GM06990 (cell line): Measurements from ENCODE around the gene METTL17.
"Not testable (repeated sequence)": the region's sequence is repeated elsewhere in the genome, so short reads cannot be mapped to it uniquely, and the experiment has no call there.

Experiments
- DNase-seq: peaks from one replicate; pipeline ENCODE4 v3.0.0-alpha.2; 2011; ENCODE audit not compliant: insufficient read length; ENCODE audit errors: extremely low read depth
- H3K27me3 ChIP-seq: replicated peaks from 2 replicates; pipeline ENCODE4 v1.6.0; 2011; ENCODE audit warnings: low read length; ENCODE audit not compliant: control insufficient read depth, insufficient read depth
- H3K36me3 ChIP-seq: 2 replicates; pipeline ENCODE4 v1.5.1; 2011; ENCODE audit warnings: low read length; ENCODE audit not compliant: control insufficient read depth, insufficient read depth
- H3K4me3 ChIP-seq: replicated peaks from 2 replicates; pipeline ENCODE4 v1.5.1; 2011; ENCODE audit warnings: low read depth, mild to moderate bottlenecking, control low read depth, low read length
- TF ChIP-seq, protein P1 (sequence below): IDR thresholded peaks from 2 replicates; pipeline ENCODE4 v1.5.1; 2011; ENCODE audit warnings: low read length, control low read depth, mild to moderate bottlenecking, inconsistent platforms; ENCODE audit not compliant: insufficient read depth, poor library complexity, severe bottlenecking

Gene METTL17, protein sequence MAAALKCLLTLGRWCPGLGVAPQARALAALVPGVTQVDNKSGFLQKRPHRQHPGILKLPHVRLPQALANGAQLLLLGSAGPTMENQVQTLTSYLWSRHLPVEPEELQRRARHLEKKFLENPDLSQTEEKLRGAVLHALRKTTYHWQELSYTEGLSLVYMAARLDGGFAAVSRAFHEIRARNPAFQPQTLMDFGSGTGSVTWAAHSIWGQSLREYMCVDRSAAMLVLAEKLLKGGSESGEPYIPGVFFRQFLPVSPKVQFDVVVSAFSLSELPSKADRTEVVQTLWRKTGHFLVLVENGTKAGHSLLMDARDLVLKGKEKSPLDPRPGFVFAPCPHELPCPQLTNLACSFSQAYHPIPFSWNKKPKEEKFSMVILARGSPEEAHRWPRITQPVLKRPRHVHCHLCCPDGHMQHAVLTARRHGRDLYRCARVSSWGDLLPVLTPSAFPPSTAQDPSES

GRCh38 chr14:20989787-20990600 is at the start of gene METTL17:
Gene METTL17 (plus strand): TSS chr14:20989980. CDS start chr14:20990003, 23 bp downstream.
- Histone ChIP-seq H3K4me3 (peak within 1 kb of the TSS; percentile 94), H3K27me3 (no peaks in the 10 kb centered on the region), H3K36me3 (peaks cover 13% of the 10 kb centered on the region)
- peak; percentile 87 for DNase-seq
- TF ChIP-seq, protein P1, sequence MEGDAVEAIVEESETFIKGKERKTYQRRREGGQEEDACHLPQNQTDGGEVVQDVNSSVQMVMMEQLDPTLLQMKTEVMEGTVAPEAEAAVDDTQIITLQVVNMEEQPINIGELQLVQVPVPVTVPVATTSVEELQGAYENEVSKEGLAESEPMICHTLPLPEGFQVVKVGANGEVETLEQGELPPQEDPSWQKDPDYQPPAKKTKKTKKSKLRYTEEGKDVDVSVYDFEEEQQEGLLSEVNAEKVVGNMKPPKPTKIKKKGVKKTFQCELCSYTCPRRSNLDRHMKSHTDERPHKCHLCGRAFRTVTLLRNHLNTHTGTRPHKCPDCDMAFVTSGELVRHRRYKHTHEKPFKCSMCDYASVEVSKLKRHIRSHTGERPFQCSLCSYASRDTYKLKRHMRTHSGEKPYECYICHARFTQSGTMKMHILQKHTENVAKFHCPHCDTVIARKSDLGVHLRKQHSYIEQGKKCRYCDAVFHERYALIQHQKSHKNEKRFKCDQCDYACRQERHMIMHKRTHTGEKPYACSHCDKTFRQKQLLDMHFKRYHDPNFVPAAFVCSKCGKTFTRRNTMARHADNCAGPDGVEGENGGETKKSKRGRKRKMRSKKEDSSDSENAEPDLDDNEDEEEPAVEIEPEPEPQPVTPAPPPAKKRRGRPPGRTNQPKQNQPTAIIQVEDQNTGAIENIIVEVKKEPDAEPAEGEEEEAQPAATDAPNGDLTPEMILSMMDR: peak; percentile 61

DNA sequence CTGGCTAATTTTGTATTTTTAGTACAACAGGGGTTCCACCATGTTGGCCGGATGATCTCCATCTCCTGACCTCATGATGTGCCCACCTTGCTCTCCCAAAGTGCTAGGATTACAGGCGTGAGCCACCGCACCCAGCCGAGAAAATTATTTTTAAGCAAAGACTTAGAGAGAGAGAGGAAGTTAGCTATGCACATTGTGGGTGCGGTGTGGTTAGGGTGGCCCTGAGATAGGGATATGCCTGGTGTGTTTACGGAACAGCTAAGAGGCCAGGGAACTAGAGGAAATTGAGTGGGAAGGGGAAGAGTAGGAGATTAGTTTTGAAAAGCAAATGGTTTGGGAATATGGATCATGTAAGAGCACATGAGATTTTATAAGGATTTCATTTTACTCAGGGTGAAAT is 44.6 kb upstream of the METTL17 start:
- not testable (repeated sequence) for H3K4me3 ChIP-seq, H3K27me3 ChIP-seq, DNase-seq, H3K36me3 ChIP-seq

- not testable (repeated sequence) for H3K36me3 ChIP-seq, H3K27me3 ChIP-seq, DNase-seq, H3K4me3 ChIP-seq
Measured at GRCh38 chr14:20946707-20947106, 43.1 kb upstream of the METTL17 start.

- H3K36me3 ChIP-seq, H3K27me3 ChIP-seq, H3K4me3 ChIP-seq, DNase-seq: not testable (repeated sequence)
Measured at GRCh38 chr14:20954736-20955537, 34.8 kb upstream of the METTL17 start, which contains the start of gene RNASE2. Gene RNASE2 (plus strand): TSS chr14:20955487. CDS start chr14:20955772, 285 bp downstream.

DNA sequence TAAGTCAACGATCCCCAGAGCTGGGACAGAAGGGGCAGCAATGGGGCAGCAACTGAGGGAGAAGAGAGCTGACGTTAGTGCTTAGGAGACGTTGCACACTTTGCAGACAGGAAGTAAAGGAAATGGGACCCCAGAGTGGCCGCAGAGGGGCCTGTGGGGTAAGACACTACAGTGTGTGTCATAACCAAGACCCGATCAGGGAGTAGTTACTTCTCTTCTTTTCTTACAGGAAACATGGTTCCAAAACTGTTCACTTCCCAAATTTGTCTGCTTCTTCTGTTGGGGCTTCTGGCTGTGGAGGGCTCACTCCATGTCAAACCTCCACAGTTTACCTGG is 34.3 kb upstream of the METTL17 start:
- DNase-seq, H3K27me3 ChIP-seq, H3K4me3 ChIP-seq, H3K36me3 ChIP-seq: not testable (repeated sequence)

DNA sequence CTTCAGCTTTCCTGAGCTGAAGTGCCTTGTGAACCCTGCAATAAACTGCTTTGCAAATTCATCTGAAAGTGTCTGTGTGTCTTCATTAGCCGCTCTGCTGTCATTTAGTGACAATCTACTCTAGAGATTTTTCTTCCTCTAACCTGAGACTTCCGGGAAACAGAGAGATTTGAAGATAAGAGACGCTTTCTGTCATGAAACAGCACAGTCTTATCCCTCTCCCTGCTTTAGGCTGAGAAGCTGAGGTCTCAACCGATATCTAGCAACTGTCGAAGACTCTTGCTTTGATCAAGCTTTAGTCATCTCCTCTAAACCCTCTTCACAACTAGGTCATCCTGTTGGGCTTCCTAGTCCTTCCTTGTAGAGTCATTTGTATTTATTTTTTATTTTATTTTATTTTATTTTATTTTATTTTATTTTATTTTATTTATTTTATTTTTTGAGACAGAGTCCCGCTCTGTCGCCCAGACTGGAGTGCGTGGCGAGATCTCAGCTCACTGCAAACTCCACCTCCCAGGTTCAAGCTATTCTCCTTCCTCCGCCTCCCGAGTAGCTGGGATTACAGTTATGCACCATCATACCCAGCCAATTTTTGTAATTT is 33.3 kb upstream of the METTL17 start:
- TF ChIP-seq, protein P1: no peak
- no peaks in the 10 kb centered on the region for H3K36me3 ChIP-seq
- no peak overlapping the region for H3K4me3 ChIP-seq
- DNase-seq: no peak
- no peaks in the 10 kb centered on the region for H3K27me3 ChIP-seq

- H3K4me3 ChIP-seq, H3K27me3 ChIP-seq, H3K36me3 ChIP-seq, DNase-seq: not testable (repeated sequence)
Measured at GRCh38 chr14:20958946-20959345, 30.8 kb upstream of the METTL17 start.
